MM.1S (cell line): Measurements from ENCODE around the gene P3H2.

Experiments used
- DNase-seq: peaks from one replicate; pipeline ENCODE4 v3.0.0-alpha.2; 2015
- H2AFZ ChIP-seq: fragments of 300-600 bp; sonication (generic); 2 replicates; pipeline ENCODE4 v1.6.0; 2016; ENCODE audit warnings: antibody characterized with exemption, low read length
- H3F3A ChIP-seq: fragments of 300-600 bp; sonication (generic); 2 replicates; pipeline ENCODE4 v1.6.1; 2016; ENCODE audit warnings: mild to moderate bottlenecking, antibody characterized with exemption, low read length, moderate library complexity, mixed read lengths; ENCODE audit not compliant: insufficient read depth
- H3K27ac ChIP-seq: fragments of 300-600 bp; sonication (generic); 2 replicates; pipeline ENCODE4 v1.5.1; 2016; ENCODE audit warnings: mild to moderate bottlenecking, low read length
- H3K27me3 ChIP-seq: fragments of 300-600 bp; sonication (generic); replicated peaks from 2 replicates; pipeline ENCODE4 v1.6.0; 2016; ENCODE audit warnings: low read length; ENCODE audit not compliant: insufficient read depth
- H3K36me3 ChIP-seq: fragments of 300-600 bp; sonication (generic); replicated peaks from 2 replicates; pipeline ENCODE4 v1.6.1; 2016; ENCODE audit warnings: mild to moderate bottlenecking, low read length, mixed read lengths; ENCODE audit not compliant: insufficient read depth
- H3K4me1 ChIP-seq: fragments of 300-600 bp; sonication (generic); 2 replicates; pipeline ENCODE4 v1.6.1; 2016; ENCODE audit warnings: low read length, mixed read lengths
- H3K4me2 ChIP-seq: fragments of 300-600 bp; sonication (generic); 2 replicates; pipeline ENCODE4 v1.6.0; 2016; ENCODE audit warnings: low read depth, low read length
- H3K4me3 ChIP-seq: fragments of 300-600 bp; sonication (generic); 2 replicates; pipeline ENCODE4 v1.5.1; 2016; ENCODE audit warnings: low read length, mixed read lengths
- H3K79me2 ChIP-seq: fragments of 300-600 bp; sonication (generic); 2 replicates; pipeline ENCODE4 v1.6.1; 2016; ENCODE audit warnings: mixed run types, low read length, mixed read lengths
- H3K9ac ChIP-seq: fragments of 300-600 bp; sonication (generic); 2 replicates; pipeline ENCODE4 v1.6.1; 2016; ENCODE audit warnings: low read length, mixed read lengths
- H3K9me2 ChIP-seq: fragments of 300-600 bp; sonication (generic); replicated peaks from 2 replicates; pipeline ENCODE4 v1.6.1; 2016; ENCODE audit warnings: mild to moderate bottlenecking, low read length, mixed read lengths; ENCODE audit not compliant: insufficient read depth
- H3K9me3 ChIP-seq: fragments of 300-600 bp; sonication (generic); replicated peaks from 2 replicates; pipeline ENCODE4 v1.6.1; 2016; ENCODE audit warnings: mild to moderate bottlenecking, low read length, mixed read lengths; ENCODE audit not compliant: insufficient read depth
- H4K20me1 ChIP-seq: fragments of 300-600 bp; sonication (generic); 2 replicates; pipeline ENCODE4 v1.6.1; 2016; ENCODE audit warnings: mild to moderate bottlenecking, low read length, moderate library complexity, mixed read lengths; ENCODE audit not compliant: insufficient read depth
- EZH2 ChIP-seq: fragments of 300-600 bp; sonication (generic); optimal IDR thresholded peaks from 2 replicates; pipeline ENCODE3; 2017; ENCODE audit warnings: low read depth, mild to moderate bottlenecking, antibody characterized with exemption, low read length, mixed read lengths
- EZH2phosphoT487 ChIP-seq: fragments of 300-600 bp; sonication (generic); IDR thresholded peaks from 2 replicates; pipeline ENCODE4 v1.6.1; 2018; ENCODE audit warnings: antibody characterized with exemption, low read length
- TF ChIP-seq, protein P1 (sequence below): fragments of 300-600 bp; sonication (generic); IDR thresholded peaks from 2 replicates; pipeline ENCODE4 v1.5.1; 2016; ENCODE audit warnings: antibody characterized with exemption, low read length, mixed read lengths

The P3H2 gene

DNA sequence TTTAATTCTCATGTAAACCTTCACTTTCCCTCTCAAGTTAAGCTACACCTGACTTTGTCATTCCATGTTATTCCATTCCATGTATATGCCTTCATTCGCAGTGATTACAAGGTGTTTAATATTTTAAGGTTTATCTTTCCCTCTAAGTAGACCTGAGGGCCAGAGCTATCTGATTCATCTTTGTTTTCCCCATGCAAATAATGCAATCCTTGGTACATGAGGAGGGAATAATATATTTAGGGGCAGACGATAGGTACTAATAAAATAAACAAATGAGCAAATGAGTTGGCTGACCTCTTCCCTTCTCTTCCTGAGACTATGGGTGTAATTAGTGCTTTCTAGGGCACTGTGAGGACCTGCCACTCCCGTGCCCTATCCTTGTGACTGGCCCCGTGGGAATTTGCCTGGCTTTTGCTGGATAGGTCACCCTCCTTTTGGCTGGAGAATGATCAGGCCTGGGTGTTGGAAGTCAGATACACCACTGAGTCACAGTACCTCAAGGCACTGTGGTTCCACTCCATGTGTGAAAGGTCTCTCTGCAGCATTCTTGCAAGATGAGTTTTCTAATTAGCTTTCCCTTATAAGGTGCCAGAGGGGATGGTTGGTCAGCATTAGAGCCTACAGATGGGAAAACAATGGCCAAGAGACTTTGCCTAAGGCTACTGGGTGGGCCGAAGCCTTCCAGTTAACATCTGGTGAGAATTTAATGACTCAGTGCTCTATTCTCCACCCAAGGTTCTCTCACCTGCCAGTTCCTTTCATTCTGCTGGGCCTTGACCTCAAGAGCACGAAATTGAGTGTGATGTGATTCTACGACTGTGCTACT is 183.2 kb downstream of the P3H2 start:
- TF ChIP-seq EZH2 (no peak), EZH2phosphoT487 (no peak)
- TF ChIP-seq, protein P1, sequence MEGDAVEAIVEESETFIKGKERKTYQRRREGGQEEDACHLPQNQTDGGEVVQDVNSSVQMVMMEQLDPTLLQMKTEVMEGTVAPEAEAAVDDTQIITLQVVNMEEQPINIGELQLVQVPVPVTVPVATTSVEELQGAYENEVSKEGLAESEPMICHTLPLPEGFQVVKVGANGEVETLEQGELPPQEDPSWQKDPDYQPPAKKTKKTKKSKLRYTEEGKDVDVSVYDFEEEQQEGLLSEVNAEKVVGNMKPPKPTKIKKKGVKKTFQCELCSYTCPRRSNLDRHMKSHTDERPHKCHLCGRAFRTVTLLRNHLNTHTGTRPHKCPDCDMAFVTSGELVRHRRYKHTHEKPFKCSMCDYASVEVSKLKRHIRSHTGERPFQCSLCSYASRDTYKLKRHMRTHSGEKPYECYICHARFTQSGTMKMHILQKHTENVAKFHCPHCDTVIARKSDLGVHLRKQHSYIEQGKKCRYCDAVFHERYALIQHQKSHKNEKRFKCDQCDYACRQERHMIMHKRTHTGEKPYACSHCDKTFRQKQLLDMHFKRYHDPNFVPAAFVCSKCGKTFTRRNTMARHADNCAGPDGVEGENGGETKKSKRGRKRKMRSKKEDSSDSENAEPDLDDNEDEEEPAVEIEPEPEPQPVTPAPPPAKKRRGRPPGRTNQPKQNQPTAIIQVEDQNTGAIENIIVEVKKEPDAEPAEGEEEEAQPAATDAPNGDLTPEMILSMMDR: no peak
- Histone ChIP-seq H3K4me1 (no peaks in the 10 kb centered on the region), H3F3A (no peaks in the 10 kb centered on the region), H3K36me3 (no peaks in the 10 kb centered on the region), H4K20me1 (no peaks in the 10 kb centered on the region), H3K4me2 (no peak overlapping the region), H2AFZ (no peak overlapping the region), H3K27me3 (no peaks in the 10 kb centered on the region), H3K9ac (no peak overlapping the region), H3K4me3 (no peak overlapping the region), H3K9me2 (no peaks in the 10 kb centered on the region), H3K79me2 (no peaks in the 10 kb centered on the region), H3K27ac (no peak overlapping the region), H3K9me3 (no peaks in the 10 kb centered on the region)
- DNase-seq: no peak

DNA sequence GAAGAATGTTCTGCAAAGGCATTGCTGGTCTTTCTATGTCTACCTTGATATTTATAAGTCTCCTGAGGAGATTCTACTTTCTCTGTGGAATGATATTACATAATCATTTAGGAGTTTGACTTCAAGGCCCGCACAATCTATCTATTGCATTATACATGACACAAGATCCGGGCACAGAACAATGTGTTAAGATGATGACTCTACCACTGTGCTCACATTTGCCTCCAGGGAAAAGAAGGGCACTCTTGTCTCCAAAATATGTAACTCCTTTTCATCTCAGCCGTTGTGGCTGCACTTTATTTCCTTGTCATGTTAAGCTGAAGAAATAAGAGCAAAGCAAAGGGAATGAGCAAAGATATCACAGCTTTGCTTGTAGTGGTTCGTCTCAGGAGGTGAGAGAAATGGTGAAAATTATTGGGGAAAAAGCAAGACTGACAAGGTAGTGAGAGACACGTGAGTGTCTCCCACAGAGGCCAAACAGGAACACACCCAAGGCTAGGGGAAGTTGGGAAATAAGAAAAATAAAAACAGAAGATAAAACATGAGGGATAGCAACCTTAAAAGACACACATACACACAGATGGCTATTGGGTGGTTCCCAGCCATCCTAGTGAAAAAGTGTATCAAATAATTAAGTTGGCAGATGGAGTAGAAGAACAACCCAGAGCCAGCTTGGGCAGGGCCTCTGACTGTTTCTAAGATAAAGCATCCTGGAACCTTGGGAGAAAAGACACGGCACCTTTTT is 184.3 kb downstream of the P3H2 start:
- Histone ChIP-seq H3K36me3 (no peaks in the 10 kb centered on the region), H3K9me2 (no peaks in the 10 kb centered on the region), H3K4me3 (no peak overlapping the region), H3K27ac (no peak overlapping the region), H3K4me1 (no peaks in the 10 kb centered on the region), H4K20me1 (no peaks in the 10 kb centered on the region), H3F3A (no peaks in the 10 kb centered on the region), H3K27me3 (no peaks in the 10 kb centered on the region), H3K9ac (no peak overlapping the region), H3K4me2 (no peak overlapping the region), H3K9me3 (no peaks in the 10 kb centered on the region), H3K79me2 (no peaks in the 10 kb centered on the region), H2AFZ (no peak overlapping the region)
- DNase-seq: no peak
- no peak for TF ChIP-seq EZH2
- no peak for TF ChIP-seq EZH2phosphoT487
- TF ChIP-seq, protein P1: no peak

GRCh38 chr3:189927975-189928895 is 192.5 kb downstream of the P3H2 start:
- Histone ChIP-seq H3K36me3 (no peaks in the 10 kb centered on the region), H3K4me2 (no peak overlapping the region), H3K4me3 (no peak overlapping the region), H3K9me2 (no peaks in the 10 kb centered on the region), H3K79me2 (no peaks in the 10 kb centered on the region), H3K27ac (no peak overlapping the region), H3F3A (no peaks in the 10 kb centered on the region), H3K9ac (no peak overlapping the region), H3K4me1 (no peaks in the 10 kb centered on the region), H2AFZ (no peak overlapping the region), H3K9me3 (no peaks in the 10 kb centered on the region), H3K27me3 (no peaks in the 10 kb centered on the region), H4K20me1 (no peaks in the 10 kb centered on the region)
- TF ChIP-seq, protein P1: no peak
- TF ChIP-seq EZH2: no peak
- TF ChIP-seq EZH2phosphoT487: no peak
- no peak for DNase-seq
